Stomach (tissue), 9 donors: Measurements from ENCODE around the gene PRMT3. TPM values are rescaled to one million over a fixed set of nuclear protein-coding genes. Genes with fewer than 3 reads are reported as not detected.
"Not testable (repeated sequence)": the region's sequence is repeated elsewhere in the genome, so short reads cannot be mapped to it uniquely, and the experiment has no call there.

Source experiments
- DNase-seq, 2 donors: peaks; one replicate each; pipeline versions ENCODE4 v3.0.0 to v3.0.0-alpha.2; 2013 to 2019
- H3K27ac ChIP-seq, 5 donors: fragments of 200-600 bp in 4 of 5; sonication (generic) in 4 of 5; one replicate each; pipeline ENCODE4 v1.5.1; 2013 to 2019; ENCODE audit warnings: mild to moderate bottlenecking in 1 of 5, moderate library complexity in 1 of 5
- H3K27me3 ChIP-seq, 3 donors: fragments of 200-600 bp; sonication (generic); one replicate each; pipeline ENCODE4 v1.5.1; 2017 to 2019; ENCODE audit warnings: mixed run types in 1 of 3
- H3K36me3 ChIP-seq, 4 donors: fragments of 200-600 bp; sonication (generic); 1 replicate in 3 of 4; 2 replicates in 1 of 4; pipeline ENCODE4 v1.5.1; 2016 to 2019
- H3K4me1 ChIP-seq, 4 donors: fragments of 200-600 bp; sonication (generic); one replicate each; pipeline ENCODE4 v1.5.1; 2016 to 2019
- H3K4me3 ChIP-seq, 4 donors: fragments of 200-600 bp; sonication (generic) in 3 of 4; one replicate each; pipeline ENCODE4 v1.5.1; 2016 to 2019; ENCODE audit warnings: mild to moderate bottlenecking in 1 of 4
- H3K9me3 ChIP-seq, 4 donors: fragments of 200-600 bp; sonication (generic); one replicate each; pipeline ENCODE4 v1.5.1; 2016 to 2019
- EP300 ChIP-seq: sonication (generic); formaldehyde crosslinking; IDR thresholded peaks from one replicate; pipeline ENCODE4 v1.6.1; 2017; ENCODE audit warnings: antibody characterized with exemption
- POLR2A ChIP-seq, 4 donors: fragments of 450-650 bp; IDR thresholded peaks; one replicate each; pipeline ENCODE4 v1.6.1; 2016; ENCODE audit warnings: antibody characterized with exemption in 4 of 4, control low read depth in 2 of 4, mild to moderate bottlenecking in 1 of 4, moderate library complexity in 1 of 4
- POLR2AphosphoS5 ChIP-seq, 3 donors: sonication (generic); formaldehyde crosslinking; IDR thresholded peaks; one replicate each; pipeline ENCODE4 v1.6.1; 2016; ENCODE audit warnings: antibody characterized with exemption in 3 of 3
- WGBS, 5 donors: extraction: QIAGEN DNeasy Blood & Tissue Kit in 3 of 5; methylation state at CpG; one replicate each; pipeline versions ENCODE4 v1.1.5 to v1.1.7; 2013 to 2018; 5-methylcytosine and 5-hydroxymethylcytosine counted together
- intact Hi-C: fragments of 100-400 bp; cut with DNase I; formaldehyde crosslinking; loops from one replicate; pipeline ENCODE4 v1.15.1; 2023; ENCODE audit warnings: low total_unique reads
- polyA plus RNA-seq, 3 donors: library from polyadenylated mRNA; stranded (reverse); fragments of 200-250 nt; gene quantifications; one replicate each; pipeline ENCODE4 v1.2.3, GENCODE V29; 2013
- total RNA-seq, 5 donors: library from RNA; depleted of rRNA; stranded (reverse); fragments of >200 nt; gene quantifications; one replicate each; pipeline versions ENCODE4 v1.1.0 to v1.2.3, GENCODE V29; 2014 to 2016
- TF ChIP-seq, protein P1 (sequence below), 7 experiments: fragments of 450-650 bp in 4 of 7; fragments of 200-600 bp in 3 of 7; sonication (generic) in 3 of 7; IDR thresholded peaks; one replicate each; pipeline ENCODE4 v1.5.1; 2016 to 2019; ENCODE audit warnings: antibody characterized with exemption in 7 of 7, control low read depth in 2 of 7, mild to moderate bottlenecking in 1 of 7
- donor health status: healthy with polysubstance abuse.
- donor health status: Bipolar disorder and iron deficiency.
- donor health status: healthy.

The PRMT3 gene
- total and polyA plus RNA-seq, 8 donors, result 4.7 to 54.5 (median 9.7) TPM

DNA sequence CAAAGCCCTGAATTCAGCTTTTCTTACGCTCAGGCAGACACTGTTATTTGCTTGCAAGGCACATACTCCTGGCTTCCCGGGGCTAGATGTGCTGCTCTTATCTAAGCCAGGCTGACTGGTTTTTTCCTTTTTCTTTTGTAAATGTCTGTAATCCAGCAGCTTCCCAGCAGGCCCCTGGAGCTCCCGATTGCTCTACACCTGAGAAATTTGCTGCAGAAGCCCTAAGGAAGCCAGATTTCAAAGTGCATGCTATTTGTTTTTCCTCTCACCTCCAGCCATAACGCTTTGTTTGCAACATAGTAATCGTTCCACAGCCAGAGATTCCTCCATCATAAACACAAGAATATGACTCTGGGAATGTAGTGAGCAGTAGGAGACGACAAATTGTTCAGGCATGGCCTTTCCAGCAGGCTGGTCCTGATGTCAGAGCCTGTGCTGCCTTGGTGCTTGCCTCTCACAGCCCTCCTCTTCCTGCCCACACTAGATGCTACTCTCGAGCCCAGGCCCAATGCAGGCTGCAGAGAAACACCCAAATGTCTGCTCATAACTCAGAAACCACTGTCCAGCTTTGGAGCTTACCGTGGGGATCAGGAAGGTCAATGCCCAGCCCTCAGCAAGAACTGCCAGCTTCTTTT, 157.2 kb downstream of the PRMT3 start:
- no peak for TF ChIP-seq POLR2AphosphoS5 (IDR thresholded peaks at IDR 0.05)
- TF ChIP-seq POLR2A (IDR thresholded peaks at IDR 0.05), result no peak
- TF ChIP-seq, protein P1, sequence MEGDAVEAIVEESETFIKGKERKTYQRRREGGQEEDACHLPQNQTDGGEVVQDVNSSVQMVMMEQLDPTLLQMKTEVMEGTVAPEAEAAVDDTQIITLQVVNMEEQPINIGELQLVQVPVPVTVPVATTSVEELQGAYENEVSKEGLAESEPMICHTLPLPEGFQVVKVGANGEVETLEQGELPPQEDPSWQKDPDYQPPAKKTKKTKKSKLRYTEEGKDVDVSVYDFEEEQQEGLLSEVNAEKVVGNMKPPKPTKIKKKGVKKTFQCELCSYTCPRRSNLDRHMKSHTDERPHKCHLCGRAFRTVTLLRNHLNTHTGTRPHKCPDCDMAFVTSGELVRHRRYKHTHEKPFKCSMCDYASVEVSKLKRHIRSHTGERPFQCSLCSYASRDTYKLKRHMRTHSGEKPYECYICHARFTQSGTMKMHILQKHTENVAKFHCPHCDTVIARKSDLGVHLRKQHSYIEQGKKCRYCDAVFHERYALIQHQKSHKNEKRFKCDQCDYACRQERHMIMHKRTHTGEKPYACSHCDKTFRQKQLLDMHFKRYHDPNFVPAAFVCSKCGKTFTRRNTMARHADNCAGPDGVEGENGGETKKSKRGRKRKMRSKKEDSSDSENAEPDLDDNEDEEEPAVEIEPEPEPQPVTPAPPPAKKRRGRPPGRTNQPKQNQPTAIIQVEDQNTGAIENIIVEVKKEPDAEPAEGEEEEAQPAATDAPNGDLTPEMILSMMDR (IDR thresholded peaks at IDR 0.05), result no peak
- no peak for TF ChIP-seq EP300
- Histone ChIP-seq H3K36me3 (no peaks in the 10 kb centered on the region), H3K27ac (no peak overlapping the region), H3K4me3 (no peak overlapping the region), H3K4me1 (no peaks in the 10 kb centered on the region), H3K9me3 (no peaks in the 10 kb centered on the region), H3K27me3 (no peaks in the 10 kb centered on the region)
- DNase-seq, result no peak
- WGBS, 5 donors, result 26 to 37% (median 33%) methylated on average over 8 of the region's 8 CpGs
- intact Hi-C loops, result no loop called here

- no peaks in the 10 kb centered on the region for H3K36me3 ChIP-seq
- TF ChIP-seq POLR2AphosphoS5 (IDR thresholded peaks at IDR 0.05) (no peak), EP300 (no peak), POLR2A (IDR thresholded peaks at IDR 0.05) (no peak)
- TF ChIP-seq, protein P1 (IDR thresholded peaks at IDR 0.05), result no peak
- no peak overlapping the region for H3K4me3 ChIP-seq
- WGBS, 5 donors, result 67 to 80% methylated on average over 1 to 2 of the region's 2 CpGs; no CpG with 5 or more reads in 3 of the 5 donors
- intact Hi-C loops, result no loop called here
- no peaks in the 10 kb centered on the region for H3K4me1 ChIP-seq
- no peak overlapping the region for H3K27ac ChIP-seq
- no peaks in the 10 kb centered on the region for H3K27me3 ChIP-seq
- no peak for DNase-seq
- no peaks in the 10 kb centered on the region for H3K9me3 ChIP-seq
Measured at GRCh38 chr11:20547411-20547810, 159.9 kb downstream of the PRMT3 start.

DNA sequence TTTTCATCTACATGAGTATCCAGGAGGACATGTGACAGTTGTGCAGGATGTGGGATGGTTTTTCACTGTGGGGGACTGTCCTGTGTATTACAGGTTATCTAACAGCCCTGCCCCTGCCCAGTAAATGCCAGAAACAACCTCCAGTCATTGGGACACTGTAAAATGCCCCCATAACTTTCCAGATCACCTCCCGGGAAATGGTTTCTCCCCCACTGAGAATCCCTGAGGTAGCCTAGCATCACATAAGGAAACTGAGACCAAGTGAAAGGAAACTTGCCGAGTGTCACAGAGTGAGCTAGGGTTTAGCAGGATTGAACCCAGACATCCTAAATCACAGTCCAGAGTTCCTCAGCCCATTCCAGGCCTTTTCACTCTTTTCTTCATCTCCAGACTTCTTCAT, 163.6 kb downstream of the PRMT3 start:
- no peak overlapping the region for H3K27ac ChIP-seq
- no peak for DNase-seq
- WGBS, 5 donors, result 48 to 93% (median 64%) methylated on average over 2 of the region's 2 CpGs
- TF ChIP-seq POLR2AphosphoS5 (IDR thresholded peaks at IDR 0.05) (no peak), POLR2A (IDR thresholded peaks at IDR 0.05) (no peak)
- TF ChIP-seq, protein P1 (IDR thresholded peaks at IDR 0.05), result no peak
- H3K4me1 ChIP-seq, result no peaks in the 10 kb centered on the region
- no peaks in the 10 kb centered on the region for H3K27me3 ChIP-seq
- H3K4me3 ChIP-seq, result no peak overlapping the region
- peaks cover 0 to 5% (median 2%) of the 10 kb centered on the region in 4 donors for H3K9me3 ChIP-seq
- H3K36me3 ChIP-seq, result no peaks in the 10 kb centered on the region
- intact Hi-C loops, result no loop called here

GRCh38 chr11:20555783-20556182, 168.3 kb downstream of the PRMT3 start:
- no peaks in the 10 kb centered on the region for H3K36me3 ChIP-seq
- H3K4me3 ChIP-seq, result no peak overlapping the region
- 59 to 69% (median 67%) methylated on average over 3 of the region's 3 CpGs for WGBS, 5 donors
- no peaks in the 10 kb centered on the region for H3K27me3 ChIP-seq
- no peak for TF ChIP-seq POLR2AphosphoS5 (IDR thresholded peaks at IDR 0.05)
- no peak for TF ChIP-seq EP300
- TF ChIP-seq, protein P1 (IDR thresholded peaks at IDR 0.05), result no peak
- no peak for TF ChIP-seq POLR2A (IDR thresholded peaks at IDR 0.05)
- no peak for DNase-seq
- no peaks in the 10 kb centered on the region for H3K4me1 ChIP-seq
- H3K27ac ChIP-seq, result no peak overlapping the region
- intact Hi-C loops, result no loop called here
- H3K9me3 ChIP-seq, result peaks cover 0 to 5% (median 2%) of the 10 kb centered on the region in 4 donors

DNA sequence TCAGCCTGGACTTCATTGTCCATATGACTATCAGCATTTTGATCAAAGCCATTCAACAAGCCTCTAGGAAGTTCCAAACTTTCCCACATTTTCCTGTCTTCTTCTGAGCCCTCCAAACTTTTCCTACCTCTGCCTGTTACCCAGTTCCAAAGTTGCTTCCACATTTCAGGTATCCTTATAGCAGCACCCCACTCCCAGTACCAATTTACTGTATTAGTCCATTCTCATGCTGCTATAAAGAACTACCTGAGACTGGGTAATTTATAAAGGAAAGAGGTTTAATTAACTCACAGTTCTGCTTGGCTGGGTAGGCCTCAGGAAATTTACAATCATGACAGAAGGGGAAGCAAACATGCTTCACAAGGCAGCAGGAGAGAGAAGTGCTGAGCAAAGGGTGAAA, 168.9 kb downstream of the PRMT3 start:
- H3K9me3 ChIP-seq, H3K27ac ChIP-seq, intact Hi-C loops, H3K4me3 ChIP-seq, H3K4me1 ChIP-seq, DNase-seq, H3K27me3 ChIP-seq, H3K36me3 ChIP-seq: not testable (repeated sequence)
